ENCODE data around the gene ATRIP.
"Not testable (repeated sequence)": the region's sequence is repeated elsewhere in the genome, so short reads cannot be mapped to it uniquely, and the experiment has no call there.

ATRIP gene

GRCh38 chr3:48446425-48447193 lies at the start of gene ATRIP:
ATRIP (plus strand) TSS chr3:48446737; CDS start chr3:48446846, 109 bp downstream.
- peak; percentile 78 for DNase-seq

DNA sequence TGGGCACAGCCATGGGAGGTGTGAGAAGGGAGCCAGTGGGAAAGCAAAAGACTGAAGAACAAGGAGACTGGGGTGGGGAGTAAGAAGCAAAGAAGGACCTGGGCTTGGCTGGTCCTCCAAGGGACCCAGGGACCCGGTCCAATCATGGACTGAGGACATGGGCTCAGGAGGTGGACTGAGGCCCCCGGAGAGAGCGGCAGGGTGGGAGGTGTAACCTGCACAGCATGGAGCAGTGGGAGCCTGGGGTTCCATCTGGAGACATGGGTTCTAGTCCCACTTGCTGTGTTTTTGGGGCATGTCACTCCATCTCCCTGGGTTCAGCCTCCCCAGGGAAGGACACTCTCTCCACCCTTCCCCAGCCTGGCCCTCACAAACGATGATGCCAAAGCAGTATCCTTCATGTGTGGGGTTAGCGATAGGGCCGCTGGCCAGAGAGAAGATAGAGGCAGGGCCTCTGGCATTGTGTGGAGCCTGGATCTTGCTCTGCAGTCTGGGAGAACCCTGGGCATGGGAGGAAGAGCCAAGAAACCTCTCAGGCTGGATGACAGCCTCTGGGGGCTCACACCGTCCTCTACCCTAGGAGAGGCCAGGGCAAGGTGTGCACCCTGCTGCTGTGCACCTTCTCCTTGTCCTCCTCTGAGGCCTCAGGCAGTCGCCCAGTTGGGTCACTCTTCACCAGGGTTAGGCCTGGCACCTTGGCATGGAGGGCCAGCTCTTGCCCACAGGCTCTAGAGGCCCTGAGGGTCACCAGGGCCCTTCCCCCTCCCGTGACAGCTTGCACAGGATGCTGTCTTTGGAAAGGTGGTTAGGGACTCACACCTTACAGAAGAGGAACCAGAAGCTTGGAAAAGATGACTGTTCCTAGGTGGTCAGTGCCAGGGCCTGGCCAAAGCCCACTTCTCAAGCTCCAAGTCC lies 48.5 kb upstream of the ATRIP start:
- no peak for DNase-seq

DNA sequence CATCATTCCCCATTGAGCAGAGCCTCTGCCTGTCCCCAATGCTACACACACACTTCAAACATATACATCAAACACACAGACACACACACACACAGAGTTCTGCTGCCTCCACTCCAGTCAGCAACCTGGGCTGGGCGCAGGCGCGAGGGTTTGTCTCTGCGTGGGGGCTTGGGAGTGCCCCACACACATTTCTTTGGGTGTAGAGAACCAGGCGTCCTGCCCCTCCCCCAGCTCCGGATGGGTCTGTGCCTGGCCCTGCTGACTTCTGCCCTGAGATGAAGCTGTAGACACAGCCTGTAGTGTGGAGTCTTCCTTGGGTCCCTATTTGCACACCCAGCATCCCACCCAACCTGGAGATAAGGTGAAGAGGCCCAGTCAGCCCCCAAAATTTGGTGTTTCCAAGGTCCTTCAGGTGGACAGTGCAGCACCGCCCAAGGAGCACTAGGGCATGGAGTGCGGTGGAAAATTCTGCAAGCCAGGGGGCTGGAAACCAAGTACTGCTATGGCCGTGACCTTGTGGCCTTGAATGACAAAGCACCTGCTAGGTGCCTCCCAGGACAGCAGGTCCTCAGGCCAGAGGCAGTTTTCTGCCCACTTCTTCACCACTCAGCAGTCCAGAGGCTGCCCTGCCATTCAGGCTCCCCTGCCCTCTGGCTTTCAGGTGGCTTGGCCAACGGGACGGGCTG lies 47.7 kb upstream of the ATRIP start:
- DNase-seq: no peak

DNA sequence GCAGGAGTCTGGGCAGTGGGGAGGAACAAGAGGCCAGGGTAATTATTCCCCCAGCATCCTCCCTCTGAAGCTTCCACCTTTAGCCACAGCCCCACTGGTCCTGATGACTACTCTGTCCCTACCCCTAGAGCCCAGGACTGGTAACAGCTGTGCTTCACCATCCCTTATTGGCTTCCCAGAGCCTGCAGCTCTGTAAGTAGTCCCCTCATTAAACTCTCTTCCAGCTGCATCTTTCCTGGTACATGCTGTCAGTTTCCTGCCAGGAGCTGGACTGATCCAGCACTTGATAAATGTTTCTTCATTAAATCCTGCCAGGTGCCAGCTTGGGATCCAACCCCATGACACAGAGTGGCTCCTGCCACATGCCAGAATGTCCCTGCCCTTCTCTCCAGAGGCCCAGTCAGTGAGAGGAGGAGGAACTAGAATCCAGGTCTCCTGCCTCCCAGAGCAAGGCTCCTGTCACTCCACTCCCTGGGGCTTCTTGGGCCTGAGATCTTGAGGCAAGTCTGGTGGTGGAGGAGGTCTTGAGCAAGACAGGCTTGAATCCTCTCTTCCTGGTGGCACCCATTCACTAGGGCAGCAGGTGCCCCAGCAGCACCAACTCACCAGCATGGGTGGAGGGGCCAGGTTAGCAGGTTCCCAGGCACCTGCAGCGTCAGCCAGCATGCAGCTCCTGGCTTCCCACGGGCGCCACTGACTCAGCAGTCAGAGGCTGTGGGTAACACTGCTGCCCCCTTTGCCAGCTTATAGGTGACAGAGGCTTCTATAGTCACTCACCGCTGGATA lies 47.0 kb upstream of the ATRIP start:
- DNase-seq: no peak

DNA sequence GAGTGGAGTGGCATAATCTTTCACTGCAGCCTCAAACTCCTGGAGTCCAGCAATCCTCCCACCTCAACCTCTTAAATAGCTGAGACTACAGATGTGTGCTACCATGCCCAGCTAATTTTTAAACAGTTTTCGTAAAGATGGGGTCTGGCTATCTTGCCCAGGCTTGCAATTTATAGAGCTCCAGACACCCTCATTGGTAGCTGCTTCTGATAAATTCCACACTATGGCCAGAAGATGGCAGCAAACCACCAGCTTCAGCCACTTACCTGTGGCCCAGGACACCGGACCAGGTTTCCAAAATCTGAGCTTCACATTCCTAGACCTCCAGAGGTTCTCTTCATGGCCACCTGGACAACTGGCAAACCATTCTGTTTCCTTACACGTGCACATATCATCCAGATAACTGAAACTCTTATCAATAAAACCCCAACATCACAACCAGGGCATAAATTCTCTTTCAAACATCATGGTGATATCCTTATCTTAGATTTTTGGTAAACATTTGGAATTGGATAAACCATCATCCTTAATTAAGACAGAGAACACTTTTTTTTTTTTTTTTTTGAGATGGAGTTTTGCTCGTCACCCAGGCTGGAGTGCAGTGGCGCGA lies 45.6 kb upstream of the ATRIP start:
- peak; percentile 15 for DNase-seq

GRCh38 chr3:48401434-48401901 lies 45.1 kb upstream of the ATRIP start:
- DNase-seq: not testable (repeated sequence)

GRCh38 chr3:48402281-48402732 lies 44.2 kb upstream of the ATRIP start:
- DNase-seq: no peak

DNA sequence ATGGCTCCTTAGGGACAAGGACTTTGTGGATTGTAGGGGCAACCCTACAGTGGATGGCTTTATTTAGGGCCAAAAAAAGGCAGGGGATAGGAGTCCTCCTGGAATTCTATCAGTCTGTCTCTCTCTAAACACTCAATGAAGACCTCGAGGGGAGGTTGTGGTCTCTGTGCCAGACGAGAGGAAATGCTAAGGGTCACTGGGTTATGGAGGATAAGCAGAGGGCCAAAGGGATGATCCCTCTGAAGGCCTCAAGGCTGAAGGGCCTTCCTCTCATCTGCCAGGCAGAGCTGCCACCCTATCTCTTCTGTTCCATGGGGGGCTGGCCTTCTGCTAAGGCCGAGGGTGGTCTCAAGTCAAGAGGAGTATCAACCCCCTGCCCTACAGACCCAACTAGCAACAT lies 43.6 kb upstream of the ATRIP start:
- DNase-seq: no peak

GRCh38 chr3:48403533-48404439 lies 42.8 kb upstream of the ATRIP start:
- no peak for DNase-seq

DNA sequence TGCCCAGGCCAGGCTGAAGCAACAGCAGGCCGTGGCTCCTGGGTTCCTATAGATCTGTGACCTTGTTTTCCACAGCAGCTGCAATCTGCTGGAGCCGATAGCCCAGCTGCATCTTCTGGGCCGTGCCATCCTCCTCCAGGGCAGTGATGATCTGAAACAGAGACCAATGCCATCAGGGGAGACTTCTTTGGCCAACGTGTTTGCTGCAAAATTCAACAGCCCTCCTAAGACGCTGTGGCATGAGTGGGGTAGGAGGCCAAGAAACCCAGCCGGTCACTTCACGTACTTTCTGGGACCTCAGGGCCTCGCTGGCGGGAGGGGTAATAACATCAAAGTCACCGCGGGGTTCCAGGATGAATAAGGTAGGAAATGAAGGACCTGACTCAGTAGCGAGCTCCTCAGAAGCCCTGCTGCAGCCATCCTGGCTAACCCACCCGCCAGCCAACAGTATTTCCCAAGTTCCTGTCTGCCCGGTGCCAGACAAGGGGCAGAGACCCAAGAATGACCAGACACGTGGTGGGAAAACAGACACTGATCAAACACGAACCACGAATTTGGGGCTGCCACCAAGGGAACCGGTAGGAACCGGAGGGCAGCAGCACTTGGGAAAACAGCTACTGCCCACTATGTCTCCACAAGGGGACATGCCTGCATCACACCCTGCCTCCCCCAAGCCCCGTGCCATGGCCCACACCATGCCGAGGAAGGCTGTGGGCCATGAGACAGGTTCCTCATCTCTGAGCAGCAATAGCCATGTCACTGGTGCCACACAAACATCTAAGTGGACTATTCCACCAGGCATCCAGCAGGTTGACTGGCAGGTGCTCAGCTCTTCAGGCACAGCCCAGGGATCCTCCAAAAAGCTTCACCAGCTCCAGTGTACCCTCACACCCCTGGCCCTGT lies 41.8 kb upstream of the ATRIP start:
- DNase-seq: no peak

DNA sequence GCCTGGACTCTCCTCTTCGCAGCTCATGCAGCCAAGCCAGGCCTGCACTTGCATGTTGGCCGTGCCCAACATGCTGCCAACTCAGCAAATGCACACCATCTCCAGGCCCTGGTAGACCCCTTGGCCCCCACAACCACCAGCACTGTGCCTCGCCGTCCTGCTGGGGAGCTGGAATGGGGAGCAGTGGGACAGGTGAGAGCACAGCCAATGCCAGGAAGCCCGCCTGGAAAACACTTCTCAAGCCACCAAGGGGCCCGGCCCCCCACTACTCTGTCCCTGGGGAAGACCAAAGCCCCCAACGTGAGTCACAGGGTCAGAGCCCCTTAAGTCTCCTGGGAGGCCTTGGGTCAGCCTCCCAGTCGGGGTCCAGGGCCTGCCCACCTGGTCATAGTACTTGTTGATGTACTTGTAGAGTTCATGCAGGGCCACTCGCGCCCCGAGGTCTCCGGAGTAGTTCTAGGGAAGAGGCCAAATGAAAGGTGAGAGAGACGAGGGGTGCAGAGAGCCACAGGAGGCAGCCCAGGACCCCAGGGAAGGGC lies 41.1 kb upstream of the ATRIP start:
- no peak for DNase-seq

DNA sequence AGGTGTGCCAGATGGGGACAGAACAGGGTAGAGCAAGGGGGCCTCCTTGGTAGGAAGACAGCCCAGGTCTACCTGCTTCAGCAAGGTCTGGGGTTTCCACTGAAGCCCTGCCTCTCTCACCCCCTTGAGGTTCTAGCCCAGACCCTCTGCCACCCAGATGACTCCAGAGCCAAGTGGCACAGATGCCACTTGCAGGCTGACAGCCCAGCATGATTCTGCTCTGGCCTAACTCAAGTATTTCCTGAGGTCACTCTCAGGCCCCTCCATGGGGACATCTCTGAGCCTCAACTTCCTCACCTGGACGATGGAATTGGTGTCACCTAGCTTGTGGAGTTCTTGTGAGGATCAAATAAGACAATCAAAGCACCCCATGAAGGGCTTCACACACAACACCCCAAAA lies 40.6 kb upstream of the ATRIP start:
- no peak for DNase-seq

DNA sequence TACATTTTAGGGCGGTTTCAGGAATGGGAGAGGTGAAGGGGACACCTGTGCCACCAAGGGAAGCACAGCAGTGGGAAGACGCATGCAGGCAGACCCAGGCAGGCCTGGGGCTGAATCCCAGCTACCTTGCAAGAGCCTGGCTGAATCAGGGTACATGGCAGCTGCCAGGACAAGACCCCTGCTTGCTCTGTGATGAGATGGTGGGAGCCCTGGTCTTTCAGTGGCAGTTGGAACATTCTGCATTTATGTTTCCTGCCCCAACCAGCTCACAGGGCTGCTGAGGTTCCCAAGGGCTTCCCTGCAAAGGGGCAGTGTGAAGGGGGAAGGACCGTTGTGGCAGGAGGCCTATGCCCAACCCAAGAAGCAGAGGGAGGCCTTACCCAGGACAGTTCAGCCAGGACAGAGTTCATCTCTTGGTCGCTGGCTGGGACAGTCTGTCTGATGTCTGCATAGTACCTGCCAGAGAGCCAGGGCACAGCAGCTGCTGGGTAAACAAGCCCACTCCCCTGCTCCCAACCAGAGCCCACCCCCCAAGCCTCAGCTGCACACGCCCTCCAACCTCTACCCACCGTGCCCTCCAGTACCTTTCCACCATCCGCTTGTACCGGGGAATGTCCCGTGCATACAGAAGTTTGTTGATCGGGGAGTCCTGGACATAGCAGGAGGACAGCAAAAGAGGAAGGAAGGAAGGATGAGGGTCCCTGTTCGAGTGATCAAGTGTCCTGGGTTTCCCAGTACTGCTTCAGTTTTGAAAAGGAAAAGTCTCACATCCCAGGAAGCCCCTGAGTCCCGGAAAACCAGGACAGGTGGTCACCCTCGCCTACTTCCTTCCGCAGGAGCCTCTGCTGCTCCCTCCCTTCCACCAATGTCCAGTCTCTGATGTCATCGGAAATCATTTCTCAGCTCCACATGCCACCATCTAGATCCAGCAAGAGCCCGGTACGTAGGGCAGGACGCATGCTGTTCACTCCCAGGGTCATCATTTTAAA lies 39.8 kb upstream of the ATRIP start:
- DNase-seq: no peak

DNA sequence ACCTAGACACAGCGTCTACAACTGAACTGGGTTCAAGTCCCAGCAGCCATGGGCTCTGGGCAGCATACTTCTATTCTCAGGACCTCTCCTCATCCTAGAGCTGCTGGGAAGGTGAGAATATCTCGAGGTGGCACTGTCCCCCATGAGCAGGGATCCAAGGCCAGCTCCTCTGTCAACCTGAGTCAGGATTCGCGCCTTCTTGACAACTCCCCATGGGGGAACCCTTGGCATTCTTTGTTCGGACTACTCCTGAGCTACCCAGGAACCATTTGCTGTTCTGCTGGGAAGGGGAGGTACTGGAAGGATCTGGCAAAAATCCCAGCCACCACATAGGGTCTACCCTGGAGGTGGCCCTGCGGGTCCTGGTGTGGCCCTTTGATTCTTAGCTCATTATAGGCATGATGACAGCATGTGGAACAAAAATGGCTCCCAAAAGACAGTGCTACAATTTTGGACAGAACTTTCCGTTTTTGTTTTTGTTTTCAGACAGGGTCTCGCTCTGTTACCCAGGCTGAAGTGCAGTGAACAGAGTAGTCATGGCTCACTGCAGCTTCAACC lies 38.9 kb upstream of the ATRIP start:
- DNase-seq: no peak

DNA sequence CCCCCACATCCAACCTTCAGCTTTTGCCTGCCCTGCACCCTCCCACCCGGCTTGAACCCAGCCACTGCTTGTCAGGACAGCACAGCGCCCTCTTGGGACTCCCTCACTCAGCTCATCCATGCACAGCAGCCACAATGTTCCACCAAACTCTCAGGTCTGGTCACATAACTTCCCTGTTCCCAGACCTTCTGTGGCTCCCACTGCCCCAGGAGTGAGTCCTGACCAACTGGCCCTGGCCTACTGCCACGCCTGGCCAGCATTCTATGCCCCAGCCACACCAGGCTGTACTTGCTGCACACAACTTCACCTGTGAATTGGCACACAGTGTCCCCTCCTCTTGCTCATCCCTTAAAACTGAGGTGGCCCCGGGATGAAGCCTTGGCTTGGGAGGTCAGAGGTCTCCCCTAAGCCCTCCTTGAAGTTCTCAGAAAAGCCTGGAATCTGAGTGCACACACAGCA lies 37.7 kb upstream of the ATRIP start:
- no peak for DNase-seq

DNA sequence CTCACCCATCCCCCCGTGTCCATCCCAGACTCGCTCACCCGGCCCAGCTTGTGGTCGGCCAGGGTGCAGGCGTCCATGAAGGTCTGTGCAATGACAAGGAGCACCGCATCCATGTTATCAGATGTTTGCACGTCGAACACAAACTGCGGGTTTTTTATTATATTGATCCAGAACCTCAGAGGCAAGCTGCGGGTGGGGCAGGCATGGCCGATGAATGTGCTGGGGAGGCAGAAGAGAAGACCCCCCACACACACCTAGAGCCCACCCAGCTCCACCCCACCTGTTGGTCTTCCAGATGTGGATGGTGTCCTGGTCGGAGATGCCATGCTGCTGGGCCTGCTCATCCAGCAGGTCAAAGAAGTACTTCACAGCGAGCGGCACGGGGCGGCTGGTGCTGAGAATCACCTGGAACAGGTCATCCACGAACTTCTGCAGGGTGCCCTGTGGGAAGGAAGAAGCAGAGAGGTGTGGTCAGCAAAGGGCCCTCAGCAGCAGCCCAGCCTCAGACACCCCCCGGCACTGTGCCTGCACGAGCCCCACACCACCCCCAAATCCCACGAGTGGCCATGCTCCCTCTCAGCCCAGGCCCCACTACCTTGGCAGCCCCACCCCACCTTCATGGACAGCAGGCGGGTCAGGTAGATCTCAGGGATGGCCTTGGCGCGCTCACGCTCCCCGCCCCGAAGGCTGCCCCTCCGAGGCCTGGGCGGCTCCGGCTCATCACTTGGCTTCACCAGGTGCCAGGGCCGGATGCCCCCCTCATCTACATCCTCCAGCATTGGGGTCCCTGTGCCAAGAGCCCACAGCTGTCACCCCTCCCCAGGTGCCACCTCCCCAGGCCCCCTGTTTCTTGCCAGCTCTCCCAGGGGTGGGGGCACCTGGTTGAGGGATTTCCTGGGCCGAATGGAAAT lies 37.0 kb upstream of the ATRIP start:
- DNase-seq: no peak

All from NCI-H2227 treated with DMSO at 0.1 percent for 48 hours (cell line).